PC-3 (cell line): ENCODE results near the gene ZBTB7C. TPM values are rescaled to one million over a fixed set of nuclear protein-coding genes. Genes with fewer than 3 reads are reported as not detected.

Source experiments
- ATAC-seq: fragments of 200-7000 bp; cut with Tn5 transposase; 2 replicates; pipeline ENCODE4 v1.9.1; 2020; ENCODE audit warnings: mild to moderate bottlenecking, moderate library complexity
- BruUV-seq: library from RNA; stranded (reverse); fragments of 400-500 nt; replicated peaks from 2 replicates; lab custom pipeline; 2021; lab: Mats Ljungman, UMichigan
- CTCF ChIA-PET: fragments of 300-600 bp; sonication (Branson Sonifier 250); formaldehyde crosslinking; loops from one replicate; lab custom pipeline; 2022; ENCODE audit warnings: antibody characterized with exemption; lab: Charles Lee
- POLR2A ChIA-PET: fragments of 300-600 bp; sonication (Branson Sonifier 250); formaldehyde crosslinking; loops from one replicate; lab custom pipeline; 2022; ENCODE audit warnings: antibody characterized with exemption; ENCODE audit not compliant: unreplicated experiment; lab: Charles Lee
- DNase-seq: peaks from one replicate; pipeline ENCODE4 v3.0.0-alpha.2; 2015
- H2AFZ ChIP-seq: fragments of 300-600 bp; sonication (generic); 2 replicates; pipeline ENCODE4 v1.6.0; 2016; ENCODE audit warnings: antibody characterized with exemption, low read length
- H3F3A ChIP-seq: fragments of 300-600 bp; sonication (generic); one replicate; pipeline ENCODE4 v1.6.0; 2017; ENCODE audit warnings: antibody characterized with exemption, low read length, control low read depth, mild to moderate bottlenecking; ENCODE audit not compliant: unreplicated experiment
- H3K27ac ChIP-seq: fragments of 300-600 bp; sonication (generic); 2 replicates; pipeline ENCODE4 v1.5.1; 2016; ENCODE audit warnings: mild to moderate bottlenecking, low read length
- H3K27me3 ChIP-seq: fragments of 300-600 bp; sonication (generic); 2 replicates; pipeline ENCODE4 v1.6.1; 2016; ENCODE audit warnings: low read length, mixed read lengths
- H3K36me3 ChIP-seq: fragments of 300-600 bp; sonication (generic); 2 replicates; pipeline ENCODE4 v1.6.1; 2016; ENCODE audit warnings: low read depth, mixed run types, low read length, mixed read lengths
- H3K4me1 ChIP-seq: fragments of 300-600 bp; sonication (generic); 2 replicates; pipeline ENCODE4 v1.5.1; 2016; ENCODE audit warnings: low read length; ENCODE audit not compliant: insufficient read depth
- H3K4me2 ChIP-seq: fragments of 300-600 bp; sonication (generic); 2 replicates; pipeline ENCODE4 v1.6.0; 2016; ENCODE audit warnings: low read length
- H3K4me3 ChIP-seq: fragments of 300-600 bp; sonication (generic); 2 replicates; pipeline ENCODE4 v1.5.1; 2016; ENCODE audit warnings: mild to moderate bottlenecking, low read length, mixed read lengths
- H3K79me2 ChIP-seq: fragments of 300-600 bp; sonication (generic); 2 replicates; pipeline ENCODE4 v1.6.1; 2017; ENCODE audit warnings: low read length, mixed read lengths
- H3K9ac ChIP-seq: fragments of 300-600 bp; sonication (generic); 2 replicates; pipeline ENCODE4 v1.6.0; 2016; ENCODE audit warnings: mild to moderate bottlenecking, low read length
- H3K9me2 ChIP-seq: fragments of 300-600 bp; sonication (generic); replicated peaks from 2 replicates; pipeline ENCODE4 v1.6.1; 2016; ENCODE audit warnings: mixed run types, low read length, mixed read lengths
- H3K9me3 ChIP-seq: fragments of 300-600 bp; sonication (generic); 2 replicates; pipeline ENCODE4 v1.6.1; 2016; ENCODE audit warnings: low read length, mixed read lengths
- H4K20me1 ChIP-seq: fragments of 300-600 bp; sonication (generic); 2 replicates; pipeline ENCODE4 v1.6.1; 2016; ENCODE audit warnings: low read length, mixed read lengths
- EZH2 ChIP-seq: fragments of 300-600 bp; sonication (generic); IDR thresholded peaks from one replicate; pipeline ENCODE4 v1.6.1; 2017; ENCODE audit warnings: antibody characterized with exemption, mild to moderate bottlenecking, low read length; ENCODE audit not compliant: unreplicated experiment
- EZH2phosphoT487 ChIP-seq: fragments of 300-600 bp; sonication (generic); IDR thresholded peaks from 2 replicates; pipeline ENCODE4 v1.6.1; 2018; ENCODE audit warnings: mild to moderate bottlenecking, antibody characterized with exemption, low read length, borderline replicate concordance
- intact Hi-C: fragments of 100-400 bp; cut with micrococcal nuclease; formaldehyde crosslinking; loops from 2 replicates; pipeline ENCODE4 v1.9.0; 2023
- total RNA-seq: library from RNA; depleted of rRNA; stranded (reverse); fragments of >200 nt; gene quantifications from 2 replicates; pipeline ENCODE4 v1.2.3, GENCODE V29; 2014
- TF ChIP-seq, protein P1 (sequence below): fragments of 300-600 bp; sonication (generic); conservative IDR thresholded peaks from 2 replicates; pipeline ENCODE4 v1.5.1; 2017; ENCODE audit warnings: antibody characterized with exemption, low read depth, mild to moderate bottlenecking, low read length

ZBTB7C gene
- total RNA-seq, 1 experiment from 2014 or later = 1.3 TPM

DNA sequence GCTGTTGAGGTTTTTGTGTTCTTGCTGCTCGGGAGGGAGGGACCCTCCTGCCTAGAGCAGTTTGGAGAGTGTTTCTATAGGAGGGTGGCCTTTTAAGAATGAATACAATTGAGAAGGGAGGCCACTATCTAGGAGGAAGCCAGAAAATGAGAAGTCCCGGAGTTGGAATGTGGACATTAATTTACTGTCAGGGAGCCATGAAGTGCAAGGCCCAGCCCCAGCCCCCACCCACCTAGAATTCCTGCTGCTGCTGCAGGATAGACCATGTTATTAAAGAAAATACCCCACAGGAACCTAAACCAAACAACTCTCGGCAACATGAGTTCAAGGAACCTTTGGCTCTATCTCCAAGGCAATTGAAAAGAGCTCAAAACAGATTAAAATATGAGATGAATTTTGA is 46.0 kb downstream of the ZBTB7C start:
- POLR2A ChIA-PET = no interaction called here

DNA sequence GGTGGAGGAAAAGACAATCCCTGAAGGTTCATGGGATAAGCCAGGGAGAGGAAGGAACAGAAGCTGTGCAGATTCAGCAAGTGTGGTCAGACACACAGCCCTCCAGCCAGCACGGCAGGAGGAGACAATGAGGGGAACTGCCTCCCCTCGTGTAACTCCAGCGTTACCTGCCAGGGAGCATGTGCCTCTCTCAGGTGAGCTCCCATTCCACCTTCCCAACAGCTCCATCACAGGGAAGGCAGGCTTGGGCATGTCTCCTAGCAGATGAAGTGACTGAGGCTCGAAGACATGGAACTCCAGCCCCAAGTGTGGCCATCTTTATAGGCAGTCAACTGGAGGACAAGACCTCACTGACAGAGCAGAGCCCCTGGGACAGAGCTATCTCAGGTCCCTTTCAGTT is 47.4 kb downstream of the ZBTB7C start:
- ChIA-PET CTCF (no interaction called here), POLR2A (no interaction called here)
- H3K4me2 ChIP-seq = no peak overlapping the region
- no peaks in the 10 kb centered on the region for H3K9me2 ChIP-seq
- ATAC-seq = no peak
- no peak overlapping the region for H2AFZ ChIP-seq
- no peak overlapping the region for H3K9ac ChIP-seq
- intact Hi-C loops = no loop called here
- no peaks in the 10 kb centered on the region for H3K36me3 ChIP-seq
- TF ChIP-seq, protein P1, sequence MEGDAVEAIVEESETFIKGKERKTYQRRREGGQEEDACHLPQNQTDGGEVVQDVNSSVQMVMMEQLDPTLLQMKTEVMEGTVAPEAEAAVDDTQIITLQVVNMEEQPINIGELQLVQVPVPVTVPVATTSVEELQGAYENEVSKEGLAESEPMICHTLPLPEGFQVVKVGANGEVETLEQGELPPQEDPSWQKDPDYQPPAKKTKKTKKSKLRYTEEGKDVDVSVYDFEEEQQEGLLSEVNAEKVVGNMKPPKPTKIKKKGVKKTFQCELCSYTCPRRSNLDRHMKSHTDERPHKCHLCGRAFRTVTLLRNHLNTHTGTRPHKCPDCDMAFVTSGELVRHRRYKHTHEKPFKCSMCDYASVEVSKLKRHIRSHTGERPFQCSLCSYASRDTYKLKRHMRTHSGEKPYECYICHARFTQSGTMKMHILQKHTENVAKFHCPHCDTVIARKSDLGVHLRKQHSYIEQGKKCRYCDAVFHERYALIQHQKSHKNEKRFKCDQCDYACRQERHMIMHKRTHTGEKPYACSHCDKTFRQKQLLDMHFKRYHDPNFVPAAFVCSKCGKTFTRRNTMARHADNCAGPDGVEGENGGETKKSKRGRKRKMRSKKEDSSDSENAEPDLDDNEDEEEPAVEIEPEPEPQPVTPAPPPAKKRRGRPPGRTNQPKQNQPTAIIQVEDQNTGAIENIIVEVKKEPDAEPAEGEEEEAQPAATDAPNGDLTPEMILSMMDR = no peak
- TF ChIP-seq EZH2 (no peak), EZH2phosphoT487 (no peak)
- H3K27ac ChIP-seq = no peak overlapping the region
- H3K4me1 ChIP-seq = no peaks in the 10 kb centered on the region
- H4K20me1 ChIP-seq = no peaks in the 10 kb centered on the region
- no peaks in the 10 kb centered on the region for H3K9me3 ChIP-seq
- no peak for DNase-seq
- no peaks in the 10 kb centered on the region for H3F3A ChIP-seq
- H3K4me3 ChIP-seq = no peak overlapping the region
- BruUV-seq = no TSS peak
- no peaks in the 10 kb centered on the region for H3K27me3 ChIP-seq
- no peaks in the 10 kb centered on the region for H3K79me2 ChIP-seq

More for the DNA sequence above, 46.0 kb downstream of the ZBTB7C start:
- CTCF ChIA-PET = no interaction called here
- intact Hi-C loops = no loop called here
- BruUV-seq = no TSS peak
- Histone ChIP-seq H3K9me3 (no peaks in the 10 kb centered on the region), H3K79me2 (no peaks in the 10 kb centered on the region), H4K20me1 (no peaks in the 10 kb centered on the region), H3K36me3 (no peaks in the 10 kb centered on the region), H3K27ac (no peak overlapping the region), H2AFZ (no peak overlapping the region), H3K9me2 (no peaks in the 10 kb centered on the region), H3F3A (no peaks in the 10 kb centered on the region), H3K9ac (no peak overlapping the region), H3K4me3 (no peak overlapping the region), H3K4me1 (no peaks in the 10 kb centered on the region), H3K27me3 (no peaks in the 10 kb centered on the region), H3K4me2 (no peak overlapping the region)
- DNase-seq (no peak), ATAC-seq (no peak)
- TF ChIP-seq, protein P1 = no peak
- TF ChIP-seq EZH2phosphoT487 = no peak
- no peak for TF ChIP-seq EZH2

GRCh38 chr18:48360376-48361021 is 48.7 kb downstream of the ZBTB7C start:
- no peak for DNase-seq
- Histone ChIP-seq H3K9ac (no peak overlapping the region), H3K4me2 (no peak overlapping the region), H3K36me3 (no peaks in the 10 kb centered on the region), H3F3A (no peaks in the 10 kb centered on the region), H4K20me1 (no peaks in the 10 kb centered on the region), H2AFZ (no peak overlapping the region), H3K79me2 (no peaks in the 10 kb centered on the region), H3K27ac (no peak overlapping the region), H3K27me3 (no peaks in the 10 kb centered on the region), H3K9me3 (no peaks in the 10 kb centered on the region), H3K9me2 (no peaks in the 10 kb centered on the region), H3K4me3 (no peak overlapping the region), H3K4me1 (no peaks in the 10 kb centered on the region)
- no peak for ATAC-seq
- ChIA-PET CTCF (no interaction called here), POLR2A (no interaction called here)
- no TSS peak for BruUV-seq
- intact Hi-C loops = no loop called here
- TF ChIP-seq, protein P1 = no peak
- TF ChIP-seq EZH2phosphoT487 = no peak
- no peak for TF ChIP-seq EZH2
